HG03565 (cell line): ENCODE measurements around the gene HECTD4.
"Not testable (repeated sequence)": the region's sequence is repeated elsewhere in the genome, so short reads cannot be mapped to it uniquely, and the experiment has no call there.

Experiments
- ATAC-seq: cut with Tn5 transposase; IDR thresholded peaks from one replicate; pipeline ENCODE4 v1.9.1; 2021; ENCODE audit warnings: mild to moderate bottlenecking, moderate library complexity; ENCODE audit not compliant: unreplicated experiment

Gene HECTD4

GRCh38 chr12:112131686-112132085, 250.5 kb downstream of the HECTD4 start:
- ATAC-seq: no peak

- peak; percentile 48 for ATAC-seq
Observed at GRCh38 chr12:112130441-112130998, 251.7 kb downstream of the HECTD4 start.

- ATAC-seq: no peak
Observed at GRCh38 chr12:112126911-112127310, 255.3 kb downstream of the HECTD4 start.

DNA sequence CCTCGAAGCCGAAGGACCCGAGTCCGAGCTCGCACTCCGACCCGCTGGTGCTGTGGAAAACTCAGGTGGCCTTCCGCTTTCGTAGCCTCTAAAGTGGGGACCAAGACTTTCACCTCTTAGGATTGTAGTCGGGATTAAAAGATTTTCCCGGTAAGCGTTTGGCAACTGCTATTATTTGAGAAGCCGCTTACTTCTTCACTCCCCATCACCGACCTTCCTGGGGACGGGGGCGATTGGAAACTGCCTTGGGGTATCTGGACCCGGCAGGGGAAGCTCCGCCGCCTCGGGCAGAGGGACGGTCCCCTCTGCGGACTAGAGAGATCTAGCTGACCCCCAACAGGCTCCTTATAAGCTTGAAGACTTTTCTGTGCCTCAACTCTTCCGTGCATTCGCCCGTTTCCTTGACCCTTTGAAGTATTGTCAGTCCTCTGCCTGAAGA, 256.2 kb downstream of the HECTD4 start:
- ATAC-seq: no peak

DNA sequence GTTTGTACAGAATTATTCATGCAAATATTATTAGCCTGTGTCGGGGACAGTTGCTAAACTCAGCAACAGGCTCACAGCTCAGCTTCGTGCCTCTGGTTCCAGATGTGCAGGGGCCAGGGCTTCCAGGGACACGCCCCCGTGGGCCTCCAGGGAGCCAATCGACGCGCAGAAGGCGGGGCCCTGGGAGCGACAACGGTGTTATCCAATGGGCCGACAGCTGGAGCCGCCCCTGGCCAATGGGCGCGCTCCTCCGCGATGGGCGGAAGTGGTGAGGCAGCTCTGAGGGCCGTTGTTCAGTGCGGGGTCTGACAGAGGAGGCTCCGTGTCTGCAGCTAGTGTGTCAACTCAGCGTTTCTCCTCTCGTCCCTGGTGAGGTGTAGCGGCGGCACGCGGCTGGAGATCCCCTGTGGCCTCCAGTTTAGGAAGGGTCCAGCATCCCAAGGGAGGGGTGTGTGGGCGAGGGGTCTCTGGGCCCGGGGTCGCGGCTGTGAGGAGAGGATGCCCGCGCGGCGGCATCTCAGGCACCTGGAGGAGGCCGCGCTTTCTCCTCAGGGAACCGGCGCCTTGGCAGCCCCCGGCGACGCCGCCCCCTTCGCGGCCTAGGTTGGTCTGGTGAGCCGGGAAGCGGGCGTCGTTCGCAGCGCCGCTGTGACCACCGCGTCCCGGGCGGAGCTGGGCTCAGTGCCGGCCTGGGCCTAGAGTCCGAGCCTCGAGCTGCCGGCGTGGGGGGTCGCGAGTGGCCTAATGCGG, 256.8 kb downstream of the HECTD4 start, which contains the start of gene TRAFD1:
TRAFD1 (plus strand) TSS at position 311 of the 750 bp plus-strand sequence. CDS start 4,963 bp downstream, outside the sequence.
- ATAC-seq: peak; percentile 91

- no peak for ATAC-seq
Observed at GRCh38 chr12:112124918-112125249, 257.3 kb downstream of the HECTD4 start.

DNA sequence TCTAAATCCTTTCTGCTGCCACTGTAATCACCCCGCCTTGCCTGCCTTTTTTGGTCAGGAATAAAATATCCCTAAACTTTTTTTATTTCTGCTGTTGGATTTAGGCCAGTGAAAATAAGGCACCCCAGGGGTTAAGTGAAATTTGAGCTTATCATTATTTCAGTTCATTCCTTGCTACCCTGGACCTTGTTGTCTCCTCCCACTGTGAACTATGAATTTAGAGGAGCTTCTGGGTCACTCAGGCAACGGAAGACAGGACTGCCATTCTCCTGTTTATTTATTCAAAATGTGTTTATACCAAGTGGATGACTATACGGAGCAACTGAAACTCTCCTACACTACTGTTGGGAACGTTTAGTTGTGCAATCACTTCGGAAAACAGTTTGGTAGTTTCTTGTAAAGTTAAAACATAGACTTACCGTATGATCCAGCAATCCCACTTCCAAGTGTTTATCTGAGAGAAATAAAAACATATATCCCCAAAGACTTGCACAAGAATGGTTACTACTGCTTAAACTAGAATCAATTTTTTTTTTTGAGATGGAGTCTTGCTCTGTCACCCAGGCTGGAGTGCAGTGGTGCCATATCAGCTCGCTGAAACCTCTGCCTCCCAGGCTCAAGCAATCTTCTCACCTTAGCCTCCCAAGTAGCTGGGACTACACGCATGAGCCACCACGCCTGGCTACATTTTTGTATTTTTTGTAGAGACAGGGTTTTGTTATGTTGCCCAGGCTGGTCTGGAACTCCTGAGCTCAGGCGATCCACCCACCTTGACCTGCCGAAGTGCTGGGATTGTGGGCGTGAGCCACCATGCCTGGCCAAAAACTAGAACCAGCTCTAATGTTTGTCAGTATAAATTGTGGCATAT, 259.2 kb downstream of the HECTD4 start:
- no peak for ATAC-seq

- no peak for ATAC-seq
Observed at GRCh38 chr12:112121780-112122565, 260.3 kb downstream of the HECTD4 start.

DNA sequence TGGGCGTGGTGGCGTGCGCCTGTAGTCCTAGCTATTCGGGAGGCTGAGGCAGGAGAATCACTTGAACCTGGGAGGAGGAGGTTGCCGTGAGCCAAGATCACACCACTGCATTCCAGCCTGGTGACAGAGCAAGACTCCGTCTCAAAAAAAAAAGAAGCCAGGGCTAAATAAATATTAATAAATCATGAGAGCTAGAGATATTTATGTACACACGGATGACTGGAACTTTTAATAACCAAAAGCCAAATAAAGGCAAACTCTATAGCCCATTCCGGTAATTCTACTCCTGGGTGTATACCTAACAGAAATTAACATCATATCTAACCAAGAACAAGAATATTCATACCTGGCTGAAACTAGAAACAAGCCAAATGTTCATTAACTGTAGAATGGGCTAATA, 264.5 kb downstream of the HECTD4 start:
- ATAC-seq: no peak

DNA sequence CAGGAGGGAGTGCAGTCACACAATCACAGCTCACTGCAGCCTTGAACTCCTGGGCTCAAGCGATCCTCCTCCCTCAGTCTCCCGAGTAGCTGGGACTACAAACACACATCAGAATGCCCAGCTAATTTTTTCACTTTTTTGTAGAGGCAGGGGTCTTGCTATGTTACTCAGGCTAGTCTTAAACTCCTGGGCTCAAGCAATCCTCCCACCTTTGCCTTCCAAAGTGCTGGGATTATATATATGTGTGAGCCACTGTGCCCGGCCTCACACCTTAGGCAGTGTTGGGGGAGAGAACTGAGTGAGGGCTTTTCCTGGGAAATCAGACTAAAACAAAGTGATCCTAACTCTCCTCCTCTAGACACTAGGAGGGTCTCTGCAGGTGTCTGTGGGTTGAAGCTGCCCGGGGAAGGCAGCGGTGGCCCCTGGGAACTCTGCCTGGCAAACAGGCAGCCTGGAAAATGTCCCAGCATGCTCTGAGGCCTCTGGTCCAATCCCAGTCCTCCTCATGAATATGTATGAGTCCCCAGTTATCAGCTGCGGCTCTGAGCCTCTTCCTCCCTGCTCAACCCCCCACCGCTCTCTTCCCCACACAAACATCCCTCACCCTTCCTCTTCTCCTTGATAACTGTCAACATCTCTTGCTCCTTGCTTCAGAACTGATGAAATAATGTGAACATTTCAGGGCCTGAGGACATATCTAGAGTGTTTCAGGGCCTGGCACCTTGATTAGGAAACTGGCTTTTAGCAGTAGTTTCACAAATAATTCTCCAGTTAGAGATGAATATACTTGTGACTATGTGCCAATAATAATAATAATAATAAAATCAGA, 265.8 kb downstream of the HECTD4 start:
- ATAC-seq: no peak

DNA sequence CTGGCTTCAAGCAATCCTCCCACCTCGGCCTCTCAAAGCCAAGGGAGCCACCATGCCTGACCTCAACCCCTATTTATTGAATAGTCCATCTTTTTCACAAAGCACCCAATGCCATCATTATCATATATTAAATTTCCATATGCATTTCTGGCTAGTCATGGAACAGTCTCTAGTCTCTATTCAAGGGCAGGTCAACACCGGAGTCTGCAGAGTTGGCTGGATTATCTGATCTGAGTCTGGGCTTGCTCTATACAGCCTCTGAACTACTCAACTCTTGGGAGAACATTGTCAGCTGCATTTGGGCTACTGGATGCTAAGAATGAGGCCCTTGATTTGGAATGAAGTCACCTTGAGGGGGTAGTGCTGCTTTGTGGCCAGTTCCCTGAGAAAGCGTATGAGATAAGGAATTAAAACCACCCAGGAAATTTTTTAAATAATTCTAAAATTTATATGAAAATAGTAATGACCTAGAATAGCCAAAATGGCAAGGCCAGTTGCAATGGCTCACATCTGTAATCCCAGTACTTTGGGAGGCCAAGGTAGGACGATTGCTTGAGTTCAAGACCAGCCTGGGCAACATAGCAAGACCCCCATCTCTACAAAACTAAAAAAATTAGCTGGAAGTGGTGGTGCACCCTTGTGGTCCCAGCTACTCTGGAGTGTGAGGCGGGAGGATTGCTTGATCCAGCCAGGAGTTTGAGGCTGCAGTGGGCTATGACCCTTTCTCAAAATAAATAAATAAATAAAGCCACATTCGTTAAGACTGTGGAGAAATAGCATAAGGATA, 266.8 kb downstream of the HECTD4 start:
- ATAC-seq: no peak

- no peak for ATAC-seq
Observed at GRCh38 chr12:112112409-112113133, 269.7 kb downstream of the HECTD4 start.

- no peak for ATAC-seq
Observed at GRCh38 chr12:112111931-112112330, 270.3 kb downstream of the HECTD4 start.

GRCh38 chr12:112110787-112111662, 271.2 kb downstream of the HECTD4 start:
- not testable (repeated sequence) for ATAC-seq
